Medulla oblongata (tissue), 1 donor: ENCODE measurements around the gene KIF26A.
"Not testable (repeated sequence)": the region's sequence is repeated elsewhere in the genome, so short reads cannot be mapped to it uniquely, and the experiment has no call there.

Source experiments
- DNase-seq: peaks from one replicate; pipeline ENCODE4 v3.0.0-alpha.2; 2015; ENCODE audit errors: extremely low spot score

KIF26A gene

GRCh38 chr14:104143521-104144452, 5.4 kb downstream of the KIF26A start:
- DNase-seq: no peak

GRCh38 chr14:104144453-104144790, 6.0 kb downstream of the KIF26A start:
- DNase-seq: no peak

- DNase-seq: no peak
Measured at GRCh38 chr14:104144911-104145825, 6.8 kb downstream of the KIF26A start.

- DNase-seq: no peak
Measured at GRCh38 chr14:104145826-104146601, 7.6 kb downstream of the KIF26A start.

GRCh38 chr14:104146651-104147345, 8.4 kb downstream of the KIF26A start:
- no peak for DNase-seq

GRCh38 chr14:104147346-104148125, 9.1 kb downstream of the KIF26A start:
- no peak for DNase-seq

GRCh38 chr14:104148433-104149277, 10.3 kb downstream of the KIF26A start:
- DNase-seq: no peak

GRCh38 chr14:104149278-104149595, 10.8 kb downstream of the KIF26A start:
- no peak for DNase-seq

GRCh38 chr14:104149617-104150135, 11.3 kb downstream of the KIF26A start:
- DNase-seq: no peak

- DNase-seq: no peak
Measured at GRCh38 chr14:104150136-104151025, 12.0 kb downstream of the KIF26A start.

- DNase-seq: no peak
Measured at GRCh38 chr14:104151026-104151381, 12.6 kb downstream of the KIF26A start.

- no peak for DNase-seq
Measured at GRCh38 chr14:104151566-104152245, 13.3 kb downstream of the KIF26A start.

- DNase-seq: no peak
Measured at GRCh38 chr14:104152246-104152575, 13.8 kb downstream of the KIF26A start.

GRCh38 chr14:104152686-104153393, 14.5 kb downstream of the KIF26A start:
- DNase-seq: no peak

- DNase-seq: not testable (repeated sequence)
Measured at GRCh38 chr14:104153394-104153755, 15.0 kb downstream of the KIF26A start.

GRCh38 chr14:104154246-104154645, 15.9 kb downstream of the KIF26A start:
- no peak for DNase-seq

GRCh38 chr14:104155513-104155912, 17.1 kb downstream of the KIF26A start:
- DNase-seq: no peak
